Left lobe of liver (tissue), 2 donors: Measurements from ENCODE around the gene SPSB3. TPM values are rescaled to one million over a fixed set of nuclear protein-coding genes. Genes with fewer than 3 reads are reported as not detected.
A peak's percentile ranks its signal among the peaks of the same experiment; 100 is the strongest.

ENCODE experiments used
- ATAC-seq: fragments of 200-7000 bp; cut with Tn5 transposase; one replicate; pipeline ENCODE4 v1.9.1; 2020; ENCODE audit warnings: mild to moderate bottlenecking, moderate library complexity
- DNase-seq: peaks from one replicate; pipeline ENCODE4 v3.0.0-alpha.2; 2020; ENCODE audit warnings: low spot score
- total RNA-seq: library from RNA; stranded (reverse); gene quantifications from one replicate; pipeline ENCODE4 v1.2.1, GENCODE V29; 2021
- donor health status: DM: no; HTN: no; CAD: no; lungs with moderate emphysema.
- donor health status: DM: no; HTN: yes; CAD: no.

The SPSB3 gene
- total RNA-seq, 1 donor from 2014 or later = 49.1 TPM

DNA sequence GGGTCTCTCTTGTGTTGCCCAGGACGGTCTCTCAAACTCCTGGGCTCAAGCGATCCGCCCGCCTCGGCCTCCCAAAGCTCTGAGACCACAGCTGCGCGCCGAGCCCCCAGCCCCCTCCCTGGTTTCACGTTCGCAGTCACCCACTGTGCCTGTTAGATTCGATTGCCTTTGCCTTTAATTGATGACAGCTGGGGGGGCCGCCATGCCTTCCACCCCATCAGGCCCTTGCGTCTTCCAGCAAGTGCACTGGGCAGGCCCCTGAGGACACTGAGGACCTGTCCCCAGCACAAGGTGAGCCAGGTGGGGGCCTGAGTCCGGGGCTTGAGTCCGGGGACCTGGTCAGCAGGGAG, 7.9 kb upstream of the SPSB3 start:
- ATAC-seq = no peak
- no peak for DNase-seq

DNA sequence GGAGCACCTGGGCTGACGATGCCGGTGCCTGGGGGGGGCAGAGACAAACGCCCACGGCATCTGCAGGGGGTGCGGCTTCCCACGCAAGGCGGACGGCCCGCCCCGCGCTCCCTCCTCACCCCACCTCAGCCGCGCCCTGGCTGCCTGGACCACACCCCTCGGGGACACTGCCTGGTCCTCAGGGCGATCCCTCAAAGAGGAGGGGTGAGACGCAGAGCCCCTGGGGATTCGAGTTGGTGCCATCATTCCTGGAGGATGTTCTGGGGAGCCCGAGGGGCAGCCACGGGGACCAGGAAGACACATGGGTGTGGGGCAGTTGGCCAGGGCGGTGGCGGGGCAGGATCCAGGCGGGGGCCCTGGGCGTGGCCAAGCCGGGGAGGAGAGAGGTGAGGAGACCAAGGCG, 7.3 kb upstream of the SPSB3 start:
- DNase-seq (peak; percentile 46), ATAC-seq (no peak)

DNA sequence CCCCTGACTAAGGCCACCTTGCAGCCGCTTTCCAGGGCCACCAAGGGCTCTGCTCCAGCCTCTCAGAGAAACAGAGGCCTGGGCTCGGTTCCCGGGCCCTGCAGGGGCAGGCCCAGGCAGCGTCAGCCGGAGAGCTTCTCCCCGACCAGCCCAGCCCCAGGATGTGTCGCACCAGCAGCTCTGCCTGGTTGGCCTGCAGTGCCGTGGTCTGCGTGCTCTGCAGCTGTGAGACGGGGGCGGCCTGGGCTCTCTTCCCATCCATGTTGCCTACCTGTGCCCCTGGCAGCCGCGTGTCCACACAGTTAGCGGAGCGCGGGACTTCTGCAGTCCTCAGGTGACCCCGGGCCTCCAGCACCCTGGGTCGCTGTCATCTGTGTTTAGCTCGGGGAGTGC, 6.3 kb upstream of the SPSB3 start:
- no peak for ATAC-seq
- no peak for DNase-seq

DNA sequence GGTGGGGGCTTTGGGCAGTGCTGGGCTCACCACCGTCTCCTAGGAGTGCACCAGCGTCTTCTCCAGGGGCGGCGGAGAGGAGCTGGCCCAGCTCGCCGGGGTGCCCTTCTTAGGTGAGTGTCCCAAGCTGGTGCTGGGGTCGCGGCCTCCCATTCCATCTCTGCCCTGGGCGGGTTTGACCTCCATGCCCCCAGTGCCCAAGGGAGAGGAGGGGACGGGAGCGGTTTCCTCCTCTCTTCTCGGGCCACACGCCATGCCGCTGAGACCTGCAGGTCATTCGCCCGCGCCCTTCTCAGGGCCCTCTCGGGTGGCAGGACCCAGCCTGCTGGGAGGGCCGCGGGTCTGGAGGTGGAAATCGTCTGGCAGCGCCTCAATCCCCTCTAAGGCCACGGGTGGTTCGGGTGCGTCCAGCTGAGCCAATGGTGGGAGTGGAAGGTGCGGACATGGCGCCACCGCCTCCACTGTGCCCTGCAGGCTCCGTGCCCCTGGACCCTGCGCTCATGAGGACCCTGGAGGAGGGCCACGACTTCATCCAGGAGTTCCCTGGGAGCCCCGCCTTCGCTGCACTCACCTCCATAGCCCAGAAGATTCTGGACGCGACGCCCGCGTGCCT, 5.8 kb upstream of the SPSB3 start:
- peak; percentile 44 for DNase-seq

DNA sequence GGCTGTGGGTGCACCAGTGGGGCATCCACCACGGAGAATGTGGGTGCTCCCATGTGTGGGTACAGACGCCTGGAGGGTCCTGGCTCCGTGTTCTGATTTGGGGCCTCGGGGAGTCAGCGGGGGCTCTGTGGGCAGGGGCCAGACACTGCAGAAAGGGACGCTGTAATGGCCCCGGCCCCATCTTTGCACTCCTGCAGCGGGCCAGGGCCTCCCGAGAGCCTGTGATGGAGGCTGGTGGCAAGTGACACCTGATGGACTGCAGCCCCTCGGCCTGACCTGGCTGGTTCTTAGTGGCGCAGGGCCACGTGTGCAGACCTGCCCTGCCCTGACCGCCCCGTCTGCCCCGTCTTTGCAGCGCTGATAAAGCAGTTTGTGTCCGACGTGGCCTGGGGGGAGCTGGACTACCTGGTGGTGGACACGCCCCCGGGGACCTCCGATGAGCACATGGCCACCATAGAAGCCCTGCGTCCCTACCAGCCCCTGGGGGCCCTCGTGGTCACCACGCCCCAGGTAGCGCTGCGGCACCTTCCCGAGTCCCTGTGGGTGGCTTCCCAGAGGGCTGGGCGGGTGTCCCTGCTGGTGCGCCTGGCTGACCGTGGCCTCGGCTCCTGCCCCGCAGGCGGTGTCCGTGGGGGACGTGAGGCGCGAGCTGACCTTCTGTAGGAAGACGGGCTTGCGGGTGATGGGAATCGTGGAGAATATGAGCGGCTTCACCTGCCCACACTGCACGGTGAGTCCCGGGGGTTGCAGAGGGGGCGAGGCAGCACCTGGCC, 5.1 kb upstream of the SPSB3 start:
- ATAC-seq = no peak
- no peak for DNase-seq

More for the DNA sequence above, 5.8 kb upstream of the SPSB3 start:
- no peak for ATAC-seq

DNA sequence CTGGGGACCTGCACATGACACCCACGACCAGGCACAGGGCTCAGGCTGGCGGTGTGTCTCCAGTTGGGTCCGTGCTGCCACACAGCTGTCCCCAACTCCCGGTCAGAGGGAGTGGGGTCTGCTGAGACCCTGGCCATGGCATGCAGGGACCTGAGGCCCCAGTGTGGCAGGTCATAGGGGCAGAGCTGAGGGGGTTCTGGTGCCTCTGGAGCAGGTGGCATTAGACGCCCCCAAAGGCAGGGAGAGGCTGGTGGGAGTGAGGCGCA, 4.6 kb upstream of the SPSB3 start:
- no peak for ATAC-seq
- DNase-seq = no peak

DNA sequence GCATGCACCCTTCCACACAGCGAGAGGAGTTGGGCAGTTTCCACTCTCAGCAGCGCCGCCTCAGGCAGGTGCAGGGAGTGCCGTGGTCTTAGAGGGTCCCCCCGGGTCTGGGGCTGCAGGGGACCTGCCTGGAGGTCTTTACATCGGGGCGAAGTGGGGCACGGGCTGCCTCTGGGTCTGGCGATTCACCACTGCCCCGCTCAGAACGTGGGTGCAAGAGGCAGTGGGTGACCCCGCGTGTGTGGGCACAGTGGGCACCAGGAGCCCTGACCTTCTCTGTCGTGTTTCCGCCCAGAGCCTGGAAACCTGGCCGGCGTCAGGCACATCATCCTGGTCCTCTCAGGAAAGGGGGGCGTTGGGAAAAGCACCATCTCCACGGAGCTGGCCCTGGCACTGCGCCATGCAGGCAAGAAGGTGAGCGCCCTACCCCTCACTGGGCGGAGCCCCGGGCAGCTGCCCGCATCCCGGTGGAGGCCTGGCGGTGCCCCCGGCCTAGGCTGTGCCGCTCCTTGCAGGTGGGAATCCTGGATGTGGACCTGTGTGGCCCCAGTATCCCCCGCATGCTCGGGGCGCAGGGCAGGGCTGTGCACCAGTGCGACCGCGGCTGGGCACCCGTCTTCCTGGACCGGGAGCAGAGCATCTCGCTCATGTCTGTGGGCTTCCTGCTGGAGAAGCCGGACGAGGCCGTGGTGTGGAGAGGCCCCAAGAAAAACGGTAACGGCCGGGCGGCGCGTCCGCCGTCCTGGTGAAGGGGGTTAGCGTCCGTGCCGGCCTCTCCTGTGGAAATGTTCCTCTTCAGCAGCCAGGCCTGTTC, 4.1 kb upstream of the SPSB3 start:
- no peak for ATAC-seq
- no peak for DNase-seq

DNA sequence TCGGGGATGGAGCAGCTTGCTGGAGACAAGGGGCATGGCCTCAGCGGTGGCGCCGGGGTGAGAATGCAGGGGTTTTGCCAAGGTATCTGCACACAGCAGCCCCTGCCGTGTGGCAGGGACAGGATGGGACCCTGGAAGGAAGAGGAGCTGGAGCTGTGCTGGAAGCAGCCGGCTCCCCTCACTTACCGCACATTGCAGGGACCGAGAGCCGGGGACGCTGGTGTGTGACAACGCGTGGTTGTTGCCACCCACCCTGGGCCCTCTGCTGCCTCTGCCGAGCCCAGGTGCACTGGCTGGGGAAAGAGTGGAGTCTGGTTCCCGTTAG, 3.4 kb upstream of the SPSB3 start:
- ATAC-seq = no peak

DNA sequence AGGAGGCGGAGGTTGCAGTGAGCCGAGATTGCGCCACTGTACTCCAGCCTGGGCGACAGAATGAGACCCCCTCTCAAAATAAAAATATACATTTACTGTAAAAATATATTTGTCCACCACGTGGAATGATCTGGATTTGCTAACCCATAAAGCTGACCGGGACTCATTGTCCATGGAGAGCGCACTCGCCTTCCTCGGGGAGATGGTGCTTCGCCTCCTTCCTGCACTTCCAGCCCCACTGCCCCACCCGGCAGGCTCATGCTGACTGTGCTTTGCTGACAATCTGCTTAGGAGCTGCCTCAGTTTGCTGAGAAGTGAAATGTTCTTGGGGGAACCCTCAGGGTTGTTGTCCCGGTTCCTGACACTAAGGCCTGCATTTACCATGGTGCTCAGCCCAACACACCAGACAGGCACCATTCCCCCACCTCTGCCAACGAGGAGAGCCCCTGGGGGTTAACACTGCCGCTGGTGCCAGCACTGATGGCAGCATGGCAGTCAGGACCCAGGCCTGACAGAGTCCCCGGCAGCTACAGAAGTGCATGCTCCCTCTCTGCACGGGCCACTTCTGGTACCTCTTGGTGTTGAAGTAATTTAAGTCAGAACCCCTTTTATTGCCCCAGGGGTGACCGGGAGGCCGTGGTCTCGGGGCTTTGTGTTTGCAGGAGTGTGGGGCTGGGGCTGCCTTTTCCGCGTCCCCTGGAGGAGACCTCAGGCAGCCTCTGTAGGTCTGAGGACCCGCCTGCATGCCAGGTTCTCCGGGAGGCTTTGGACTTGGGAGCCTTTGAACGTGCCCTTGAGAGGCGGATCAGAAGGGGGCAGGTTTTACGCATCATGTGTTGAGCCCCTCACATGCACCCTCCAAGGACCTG, 2.8 kb upstream of the SPSB3 start:
- no peak for ATAC-seq

More for the DNA sequence above, 3.4 kb upstream of the SPSB3 start:
- DNase-seq = no peak

DNA sequence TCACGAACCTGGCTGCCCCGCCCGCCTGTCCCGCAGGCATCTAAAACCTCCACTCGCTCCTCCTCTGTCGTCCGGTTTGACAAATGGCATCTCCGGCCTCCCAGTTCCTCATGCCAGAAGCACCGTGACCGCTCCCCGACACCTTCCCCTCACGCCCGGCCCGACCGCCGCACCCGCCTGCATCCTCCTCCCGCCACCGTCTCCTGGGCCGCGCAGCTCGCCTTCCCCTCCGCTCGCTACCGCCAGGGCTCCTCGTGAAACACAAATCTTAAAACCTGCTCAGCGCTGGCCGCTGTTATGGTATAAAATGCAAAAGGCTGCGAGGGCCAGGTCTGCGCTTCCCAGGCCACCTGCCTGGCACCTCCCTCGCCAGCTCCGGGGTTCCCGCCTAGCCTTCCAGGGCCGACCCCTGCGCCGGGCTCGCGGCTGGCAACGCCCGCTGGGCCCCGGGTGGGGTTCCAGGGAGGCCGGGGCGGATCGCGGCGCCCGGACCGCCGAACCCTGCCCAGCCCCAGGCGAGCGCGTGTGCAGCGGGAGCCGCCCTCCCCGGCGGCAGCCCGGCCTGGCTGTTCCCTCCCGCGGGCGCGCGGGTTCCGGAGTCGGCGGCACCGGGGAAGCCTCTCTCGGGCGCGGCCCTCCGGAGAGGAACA, 488 bp downstream of the SPSB3 start:
- no peak for DNase-seq
- peak; percentile 18 for ATAC-seq

More for the DNA sequence above, 2.8 kb upstream of the SPSB3 start:
- DNase-seq = no peak

DNA sequence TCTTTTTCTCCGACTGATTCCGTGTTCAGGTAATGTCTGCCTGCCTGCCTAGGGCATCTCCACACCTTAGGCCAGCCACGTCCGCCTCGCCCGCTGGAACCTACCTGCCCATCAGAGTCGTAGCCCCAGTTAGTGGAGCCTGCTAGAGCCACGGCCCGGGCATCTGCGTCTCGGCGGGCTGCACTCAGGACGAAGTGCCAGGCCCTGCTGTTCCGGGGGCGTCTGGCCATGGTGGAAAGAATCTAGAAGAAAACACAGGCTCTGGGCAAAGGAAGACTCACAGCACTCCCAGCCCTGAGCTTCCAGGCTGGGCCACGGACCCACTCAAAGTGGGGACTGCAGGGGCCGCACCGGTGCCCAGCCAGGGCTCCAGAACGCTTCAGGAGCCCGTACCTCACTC, 1.1 kb downstream of the SPSB3 start:
- DNase-seq = no peak
- ATAC-seq = no peak

DNA sequence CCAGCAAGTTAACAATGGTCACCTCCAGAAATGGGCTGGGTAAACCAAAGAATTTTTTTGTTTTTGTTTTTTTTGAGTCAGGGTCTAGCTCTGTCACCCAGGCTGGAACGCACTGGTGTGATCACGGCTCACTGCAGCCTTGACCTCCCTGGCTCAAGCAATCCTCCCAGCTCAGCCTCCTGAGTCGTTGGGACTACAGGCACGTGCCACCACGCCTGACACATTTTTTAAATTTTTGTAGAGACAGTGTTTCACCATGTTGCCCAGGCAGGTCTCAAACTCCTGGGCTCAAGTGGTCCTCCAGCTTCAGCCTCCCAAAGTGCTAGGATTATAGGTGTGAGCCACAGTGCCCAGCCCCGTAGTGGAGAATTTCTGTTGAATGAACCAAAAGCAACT, 1.7 kb downstream of the SPSB3 start:
- ATAC-seq (no peak), DNase-seq (no peak)

DNA sequence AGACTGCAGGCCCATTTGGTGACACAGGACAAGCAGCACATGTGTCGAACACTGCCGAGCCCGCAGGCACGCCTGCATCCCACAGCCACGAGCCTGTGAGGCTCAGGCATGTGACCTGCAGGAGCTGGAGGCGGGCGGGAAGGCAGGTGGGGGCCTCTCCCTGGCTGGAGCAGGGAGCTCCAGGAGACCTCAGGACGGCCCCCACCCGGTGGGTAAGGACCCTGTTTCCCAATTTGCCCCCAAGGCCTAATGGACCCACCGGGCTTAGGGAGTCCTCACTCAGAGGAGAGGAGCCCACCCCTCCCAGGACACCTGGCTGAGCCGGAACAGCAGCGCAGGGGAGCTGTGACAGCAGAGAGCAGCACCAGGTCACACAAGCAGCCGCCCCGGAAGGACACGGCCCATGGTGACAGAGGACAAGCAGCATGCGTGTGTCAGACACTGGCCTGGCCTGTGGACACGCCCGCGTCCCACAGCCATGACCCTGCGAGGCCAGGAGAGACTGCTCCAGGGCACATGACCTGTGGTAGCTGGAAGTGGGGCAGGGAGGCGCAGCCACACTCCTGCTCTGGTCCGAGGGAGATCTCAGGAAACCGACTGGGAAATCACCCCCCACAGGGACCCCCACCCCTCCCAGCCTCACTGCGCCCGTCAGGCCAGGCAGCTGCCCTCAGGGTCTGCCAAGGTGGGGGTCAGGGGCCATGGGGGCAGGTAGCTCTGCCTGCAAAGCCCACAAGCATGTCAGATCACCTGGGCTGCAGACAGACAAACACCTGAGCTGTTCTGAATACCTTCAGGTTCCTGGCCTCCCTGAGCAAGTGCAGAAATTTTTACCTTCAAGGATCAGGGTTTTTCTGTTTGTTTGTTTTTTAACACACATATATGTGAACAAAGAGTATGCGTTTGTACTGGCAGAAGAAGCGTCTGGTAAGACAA, 2.4 kb downstream of the SPSB3 start:
- DNase-seq (peak; percentile 91), ATAC-seq (peak; percentile 60)

DNA sequence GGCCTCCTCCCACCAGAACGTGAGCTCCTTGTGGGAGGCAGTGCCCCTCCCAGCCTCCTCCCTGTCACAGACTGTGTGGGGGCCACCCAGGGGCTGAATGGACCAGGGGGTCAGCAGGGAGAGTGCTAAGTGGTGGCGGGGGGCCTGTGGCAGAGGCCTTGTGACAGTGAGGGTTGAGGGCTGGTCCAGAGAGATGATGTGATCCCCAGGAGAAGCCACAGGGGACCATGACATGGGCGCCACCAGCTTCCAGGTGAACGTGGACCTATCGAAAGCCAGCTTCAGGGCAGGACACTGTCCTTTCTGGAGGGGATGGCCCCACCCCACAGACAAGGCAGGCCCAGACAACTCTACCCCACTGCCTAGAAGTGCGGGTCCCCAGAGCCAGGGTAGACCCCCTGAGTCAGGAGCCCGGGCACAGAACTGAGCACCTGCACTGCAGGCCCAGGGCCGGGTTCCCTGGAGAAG, 3.1 kb downstream of the SPSB3 start:
- DNase-seq (no peak), ATAC-seq (no peak)

DNA sequence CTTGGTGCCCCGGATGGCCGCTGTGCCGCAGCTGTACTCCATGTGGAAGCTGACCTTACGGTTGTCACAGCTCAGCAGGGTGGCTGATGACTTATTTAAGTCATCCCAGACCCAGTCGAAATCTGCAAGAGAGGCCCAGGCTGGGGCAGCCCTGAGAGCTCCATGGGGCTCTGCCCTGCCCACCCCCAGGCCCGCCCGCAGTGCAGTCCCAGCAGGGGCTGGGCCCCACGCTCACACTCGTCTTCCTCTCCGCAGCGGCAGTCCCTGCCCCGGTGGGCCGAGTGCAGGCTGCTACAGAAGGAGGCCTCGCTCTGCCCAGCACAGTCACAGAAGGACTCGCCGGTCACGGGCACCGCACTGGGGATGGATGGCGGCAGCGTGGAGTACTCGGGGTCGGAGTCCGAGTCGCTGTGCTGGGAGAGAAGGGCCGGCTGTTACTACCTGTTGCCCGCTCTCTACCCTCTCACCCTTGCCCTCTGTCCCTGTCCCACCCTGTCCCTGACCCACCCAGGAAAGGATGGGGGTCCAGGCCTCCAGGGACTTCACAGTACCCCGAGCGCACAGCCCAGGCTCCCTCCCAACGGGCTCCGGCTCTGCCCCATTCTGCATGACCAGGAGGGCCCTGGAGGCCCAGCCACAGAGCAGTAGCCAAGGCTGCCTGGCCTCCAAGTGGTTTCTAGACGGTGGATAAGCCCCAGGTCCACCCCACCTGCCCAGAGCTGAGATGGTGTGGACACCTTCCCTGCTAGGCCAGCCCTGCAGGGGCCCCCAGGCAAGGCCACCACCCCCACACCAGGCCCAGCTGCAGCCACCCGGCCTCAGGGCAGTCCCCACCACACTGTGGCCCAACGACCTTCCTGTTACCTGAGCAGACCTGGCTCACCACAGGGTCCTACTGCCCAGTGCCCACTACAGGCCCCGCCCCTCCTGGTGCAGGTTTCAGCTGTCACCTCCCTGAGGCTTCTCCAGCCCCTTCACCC, 3.9 kb downstream of the SPSB3 start:
- ATAC-seq (no peak), DNase-seq (no peak)

DNA sequence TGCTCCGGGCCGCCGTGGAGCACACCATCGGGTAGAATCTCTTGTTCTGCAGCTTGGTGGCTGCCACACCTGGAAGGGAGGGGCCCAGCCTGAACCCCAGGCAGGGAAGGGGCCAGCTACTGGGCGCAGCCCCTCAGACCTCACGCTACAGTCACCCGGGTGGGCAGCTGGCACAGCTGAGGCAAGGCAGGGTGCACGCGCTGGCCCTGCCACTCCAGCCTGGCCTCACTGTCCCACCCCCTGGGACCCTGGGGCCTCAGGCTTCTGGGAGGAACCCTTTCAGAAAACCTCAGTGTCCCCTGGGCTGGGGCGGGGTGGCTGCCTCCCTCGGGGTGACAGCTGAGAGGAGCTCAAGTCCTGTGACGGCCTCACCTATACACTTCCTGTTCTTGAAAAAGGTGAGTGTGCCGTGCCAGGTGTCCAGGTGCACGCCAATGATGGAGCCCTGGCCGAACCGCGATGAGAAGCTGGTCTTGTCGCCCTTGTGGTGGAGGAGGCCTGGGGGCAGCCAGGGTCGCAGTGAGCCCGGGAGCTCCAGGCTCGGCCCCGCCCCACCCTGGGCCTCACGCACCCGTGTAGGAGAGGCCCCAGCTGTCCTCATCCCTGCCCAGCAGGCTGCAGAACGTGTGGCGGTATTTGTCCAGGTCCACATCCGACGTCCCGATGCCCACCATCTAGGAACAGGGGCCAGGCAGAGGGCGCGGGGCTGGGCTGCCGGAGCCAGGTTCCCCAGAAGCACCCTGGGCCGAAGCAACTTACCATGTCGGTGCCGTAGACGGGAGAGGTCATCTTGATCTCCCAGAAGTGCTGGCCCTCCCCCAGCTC, 4.8 kb downstream of the SPSB3 start:
- DNase-seq (no peak), ATAC-seq (no peak)

DNA sequence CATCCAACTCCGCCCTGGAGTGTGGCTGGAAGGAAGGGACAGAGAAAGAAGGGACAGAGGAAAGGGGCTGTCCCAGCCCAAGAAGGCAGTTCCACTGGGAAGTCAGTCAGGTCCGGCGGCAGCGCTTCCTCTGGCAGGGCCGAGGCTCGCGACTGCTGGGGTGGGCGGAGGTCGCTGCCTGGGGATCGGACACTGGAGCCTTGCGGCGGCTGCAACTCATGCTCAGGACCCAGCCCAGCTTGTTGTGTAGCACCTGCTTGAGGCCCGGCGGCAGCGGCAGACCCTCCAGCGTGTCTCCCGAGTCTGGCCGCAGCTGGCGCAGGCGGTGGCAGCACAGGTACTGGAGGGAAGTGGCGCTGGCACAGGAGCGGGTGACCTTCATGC, 5.4 kb downstream of the SPSB3 start:
- ATAC-seq (no peak), DNase-seq (no peak)

DNA sequence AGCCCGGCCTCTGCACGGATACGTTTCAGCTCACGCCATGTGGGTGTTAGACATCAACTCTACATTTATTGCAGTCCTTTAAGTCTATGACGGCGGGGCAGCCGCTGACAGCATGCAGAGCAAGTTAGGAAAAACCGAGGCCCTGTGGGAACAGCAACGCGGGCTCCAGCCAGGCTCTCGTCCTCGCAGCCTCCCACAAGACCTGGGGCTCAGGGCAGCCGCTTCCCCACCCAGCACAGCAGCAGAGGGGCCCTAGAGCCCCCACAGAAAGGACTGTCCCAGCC, 5.8 kb downstream of the SPSB3 start:
- DNase-seq (no peak), ATAC-seq (no peak)
